Measurements from ENCODE around the gene TRMU. TPM values are rescaled to one million over a fixed set of nuclear protein-coding genes. Genes with fewer than 3 reads are reported as not detected.

TRMU gene
- total RNA-seq, 1 experiment from 2014 or later: 48.8 TPM

DNA sequence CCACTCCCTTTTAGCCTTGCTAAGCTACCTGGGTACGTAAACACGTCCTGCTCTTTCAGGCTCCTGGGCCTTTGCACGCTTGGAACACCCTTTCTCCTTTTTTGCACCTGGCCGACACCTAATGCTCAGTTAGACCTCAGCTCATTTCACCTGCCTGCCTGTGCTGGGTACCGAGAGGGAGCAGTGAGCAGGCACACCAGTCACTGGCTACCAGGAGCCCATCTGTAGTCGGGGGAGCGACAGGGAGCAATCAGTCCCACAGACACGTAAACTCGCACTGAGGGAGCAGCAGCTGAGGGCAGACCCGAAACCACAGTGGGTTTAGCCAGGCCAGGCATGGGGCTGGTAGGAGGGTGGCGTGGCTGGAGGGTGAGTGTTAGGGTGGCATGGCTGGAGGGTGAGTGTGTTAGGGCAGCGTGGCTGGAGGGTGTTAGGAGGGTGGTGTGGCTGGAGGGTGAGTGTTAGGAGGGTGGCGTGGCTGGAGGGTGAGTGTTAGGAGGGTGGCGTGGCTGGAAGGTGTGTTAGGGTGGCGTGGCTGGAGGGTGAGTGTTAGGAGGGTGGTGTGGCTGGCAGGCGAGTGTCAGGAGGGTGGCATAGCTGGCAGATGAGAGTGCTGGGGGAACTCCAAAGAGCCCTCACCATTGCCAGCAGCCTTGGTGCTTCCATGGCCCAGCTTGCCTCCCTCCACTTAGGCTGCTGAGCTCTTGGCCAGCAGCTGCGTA lies 45.2 kb upstream of the TRMU start:
- no TSS peak for BruUV-seq (replicated peaks)
- CTCF ChIA-PET: interaction anchor here (0.6 kb wide), 1 partner anchor 255 kb away, joined by 10 read pairs; no protein-coding TSS in a partner anchor

DNA sequence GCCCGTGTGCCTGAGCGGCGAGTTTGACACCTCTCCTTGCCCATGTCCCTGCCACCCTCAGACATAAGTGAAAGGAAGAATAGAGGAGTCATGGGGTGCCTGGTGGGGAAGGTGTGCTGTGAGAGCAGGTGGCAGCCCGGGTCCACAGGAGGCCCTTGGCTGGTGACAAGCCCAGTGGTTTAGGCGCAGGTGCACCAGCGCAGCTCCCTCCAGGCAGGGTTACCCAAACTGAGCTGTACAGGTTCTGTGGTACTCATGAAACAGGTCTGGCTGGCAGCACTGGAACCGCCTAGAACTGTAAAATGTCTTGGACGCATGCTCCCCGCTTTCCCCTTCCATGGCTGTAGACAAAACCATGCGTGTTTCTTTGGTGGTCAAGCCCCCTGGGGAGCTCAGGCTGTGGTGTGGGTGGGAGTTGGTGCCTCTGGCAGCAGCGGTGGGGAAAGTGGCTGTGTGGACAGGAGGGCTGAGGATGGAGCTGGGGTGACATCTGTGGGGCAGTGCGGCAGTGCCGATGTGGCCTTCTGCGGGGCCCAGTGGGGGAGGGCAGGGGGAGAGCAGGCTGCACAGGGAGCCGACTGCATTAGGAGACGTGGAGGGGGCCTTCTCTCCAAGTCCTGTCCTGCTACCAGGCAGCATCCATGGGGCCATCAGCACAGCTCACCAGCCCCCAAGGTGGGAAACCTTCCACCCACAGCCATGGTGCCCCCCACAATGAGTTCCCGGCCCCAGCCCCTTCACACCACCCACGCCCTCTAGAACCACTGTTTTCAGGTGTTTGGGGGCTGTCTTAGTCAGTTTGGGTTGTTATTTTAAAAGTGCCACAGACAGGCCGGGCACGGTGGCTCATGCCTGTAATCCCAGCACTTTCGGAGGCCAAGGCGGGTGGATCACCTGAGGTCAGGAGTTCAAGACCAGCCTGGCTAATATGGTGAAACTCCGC lies 44.4 kb upstream of the TRMU start:
- Histone ChIP-seq H3K4me3 (ENCODE audit: low read depth in 2 of 2, low read length in 2 of 2) (no peak overlapping the region), H3K27me3 (ENCODE audit: control insufficient read depth, insufficient read depth, low read length) (no peaks in the 10 kb centered on the region), H3K27ac (ENCODE audit: low read length) (no peak overlapping the region), H3K4me1 (ENCODE audit: control insufficient read depth, insufficient read depth, low read length) (no peaks in the 10 kb centered on the region), H3K9me3 (ENCODE audit: control insufficient read depth, insufficient read depth, low read depth, low read length) (no peaks in the 10 kb centered on the region), H3K36me3 (ENCODE audit: control insufficient read depth, insufficient read depth, low read length) (no peaks in the 10 kb centered on the region)
- TF ChIP-seq POLR2AphosphoS5 (IDR thresholded peaks at IDR 0.05; ENCODE audit: low read depth, low read length) (no peak), SIN3A (IDR thresholded peaks at IDR 0.05; ENCODE audit: borderline replicate concordance, insufficient read depth, low read depth, low read length) (no peak), TCF7L2 (IDR thresholded peaks at IDR 0.05; ENCODE audit: low read depth, low read length) (no peak)
- TF ChIP-seq, protein P1, sequence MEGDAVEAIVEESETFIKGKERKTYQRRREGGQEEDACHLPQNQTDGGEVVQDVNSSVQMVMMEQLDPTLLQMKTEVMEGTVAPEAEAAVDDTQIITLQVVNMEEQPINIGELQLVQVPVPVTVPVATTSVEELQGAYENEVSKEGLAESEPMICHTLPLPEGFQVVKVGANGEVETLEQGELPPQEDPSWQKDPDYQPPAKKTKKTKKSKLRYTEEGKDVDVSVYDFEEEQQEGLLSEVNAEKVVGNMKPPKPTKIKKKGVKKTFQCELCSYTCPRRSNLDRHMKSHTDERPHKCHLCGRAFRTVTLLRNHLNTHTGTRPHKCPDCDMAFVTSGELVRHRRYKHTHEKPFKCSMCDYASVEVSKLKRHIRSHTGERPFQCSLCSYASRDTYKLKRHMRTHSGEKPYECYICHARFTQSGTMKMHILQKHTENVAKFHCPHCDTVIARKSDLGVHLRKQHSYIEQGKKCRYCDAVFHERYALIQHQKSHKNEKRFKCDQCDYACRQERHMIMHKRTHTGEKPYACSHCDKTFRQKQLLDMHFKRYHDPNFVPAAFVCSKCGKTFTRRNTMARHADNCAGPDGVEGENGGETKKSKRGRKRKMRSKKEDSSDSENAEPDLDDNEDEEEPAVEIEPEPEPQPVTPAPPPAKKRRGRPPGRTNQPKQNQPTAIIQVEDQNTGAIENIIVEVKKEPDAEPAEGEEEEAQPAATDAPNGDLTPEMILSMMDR (IDR thresholded peaks at IDR 0.05): no peak
- TF ChIP-seq, protein P2, sequence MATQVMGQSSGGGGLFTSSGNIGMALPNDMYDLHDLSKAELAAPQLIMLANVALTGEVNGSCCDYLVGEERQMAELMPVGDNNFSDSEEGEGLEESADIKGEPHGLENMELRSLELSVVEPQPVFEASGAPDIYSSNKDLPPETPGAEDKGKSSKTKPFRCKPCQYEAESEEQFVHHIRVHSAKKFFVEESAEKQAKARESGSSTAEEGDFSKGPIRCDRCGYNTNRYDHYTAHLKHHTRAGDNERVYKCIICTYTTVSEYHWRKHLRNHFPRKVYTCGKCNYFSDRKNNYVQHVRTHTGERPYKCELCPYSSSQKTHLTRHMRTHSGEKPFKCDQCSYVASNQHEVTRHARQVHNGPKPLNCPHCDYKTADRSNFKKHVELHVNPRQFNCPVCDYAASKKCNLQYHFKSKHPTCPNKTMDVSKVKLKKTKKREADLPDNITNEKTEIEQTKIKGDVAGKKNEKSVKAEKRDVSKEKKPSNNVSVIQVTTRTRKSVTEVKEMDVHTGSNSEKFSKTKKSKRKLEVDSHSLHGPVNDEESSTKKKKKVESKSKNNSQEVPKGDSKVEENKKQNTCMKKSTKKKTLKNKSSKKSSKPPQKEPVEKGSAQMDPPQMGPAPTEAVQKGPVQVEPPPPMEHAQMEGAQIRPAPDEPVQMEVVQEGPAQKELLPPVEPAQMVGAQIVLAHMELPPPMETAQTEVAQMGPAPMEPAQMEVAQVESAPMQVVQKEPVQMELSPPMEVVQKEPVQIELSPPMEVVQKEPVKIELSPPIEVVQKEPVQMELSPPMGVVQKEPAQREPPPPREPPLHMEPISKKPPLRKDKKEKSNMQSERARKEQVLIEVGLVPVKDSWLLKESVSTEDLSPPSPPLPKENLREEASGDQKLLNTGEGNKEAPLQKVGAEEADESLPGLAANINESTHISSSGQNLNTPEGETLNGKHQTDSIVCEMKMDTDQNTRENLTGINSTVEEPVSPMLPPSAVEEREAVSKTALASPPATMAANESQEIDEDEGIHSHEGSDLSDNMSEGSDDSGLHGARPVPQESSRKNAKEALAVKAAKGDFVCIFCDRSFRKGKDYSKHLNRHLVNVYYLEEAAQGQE (IDR thresholded peaks at IDR 0.05; ENCODE audit: insufficient read depth in 1 of 2, low read depth in 2 of 2, low read length in 1 of 2): no peak
- CTCF ChIA-PET: interaction anchor here (0.6 kb wide), 1 partner anchor 255 kb away, joined by 10 read pairs; no protein-coding TSS in a partner anchor
- in situ Hi-C loops (cut with HindIII; ENCODE audit: low pct_unique_long_range_greater_than_20kb, low sequenced_read_pairs): no loop called here
- POLR2A ChIA-PET: no interaction called here
- intact Hi-C loops (cut with micrococcal nuclease; ENCODE audit: unreplicated experiment): no loop called here
- DNase-seq (ENCODE audit: low read depth, low spot score) (no peak), ATAC-seq (no peak)
- BruUV-seq (replicated peaks): no TSS peak

More for the DNA sequence above, 45.2 kb upstream of the TRMU start:
- no peak overlapping the region for H3K27ac ChIP-seq (ENCODE audit: low read length)
- intact Hi-C loops (cut with micrococcal nuclease; ENCODE audit: unreplicated experiment) (no loop called here), in situ Hi-C loops (cut with HindIII; ENCODE audit: low pct_unique_long_range_greater_than_20kb, low sequenced_read_pairs) (no loop called here)
- no peak overlapping the region for H3K4me3 ChIP-seq (ENCODE audit: low read depth in 2 of 2, low read length in 2 of 2)
- H3K4me1 ChIP-seq (ENCODE audit: control insufficient read depth, insufficient read depth, low read length): no peaks in the 10 kb centered on the region
- TF ChIP-seq POLR2AphosphoS5 (IDR thresholded peaks at IDR 0.05; ENCODE audit: low read depth, low read length) (no peak), SIN3A (IDR thresholded peaks at IDR 0.05; ENCODE audit: borderline replicate concordance, insufficient read depth, low read depth, low read length) (no peak), TCF7L2 (IDR thresholded peaks at IDR 0.05; ENCODE audit: low read depth, low read length) (no peak)
- TF ChIP-seq, protein P2 (IDR thresholded peaks at IDR 0.05; ENCODE audit: insufficient read depth in 1 of 2, low read depth in 2 of 2, low read length in 1 of 2): no peak
- TF ChIP-seq, protein P1 (IDR thresholded peaks at IDR 0.05): no peak
- H3K27me3 ChIP-seq (ENCODE audit: control insufficient read depth, insufficient read depth, low read length): no peaks in the 10 kb centered on the region
- POLR2A ChIA-PET: no interaction called here
- DNase-seq (ENCODE audit: low read depth, low spot score) (no peak), ATAC-seq (no peak)
- no peaks in the 10 kb centered on the region for H3K9me3 ChIP-seq (ENCODE audit: control insufficient read depth, insufficient read depth, low read depth, low read length)
- H3K36me3 ChIP-seq (ENCODE audit: control insufficient read depth, insufficient read depth, low read length): no peaks in the 10 kb centered on the region
